A673 (cell line): ENCODE data around the gene CCDC57. TPM values are rescaled to one million over a fixed set of nuclear protein-coding genes. Genes with fewer than 3 reads are reported as not detected.

Experiments
- BruUV-seq: library from RNA; stranded (reverse); fragments of 400-500 nt; replicated peaks from 2 replicates; lab custom pipeline; 2021; lab: Mats Ljungman, UMichigan
- CTCF ChIA-PET: fragments of 300-600 bp; sonication (Branson Sonifier 250); formaldehyde crosslinking; loops from one replicate; lab custom pipeline; 2022; ENCODE audit warnings: antibody characterized with exemption; lab: Charles Lee
- POLR2A ChIA-PET: fragments of 300-600 bp; sonication (Branson Sonifier 250); formaldehyde crosslinking; loops from one replicate; lab custom pipeline; 2022; ENCODE audit warnings: antibody characterized with exemption; ENCODE audit not compliant: low non-redundant PET; lab: Charles Lee
- DNase-seq: peaks from one replicate; pipeline ENCODE4 v3.0.0-alpha.2; 2015; ENCODE audit warnings: low spot score
- H3K27ac ChIP-seq: fragments of 200-600 bp; sonication (generic); 2 replicates; pipeline ENCODE4 v1.5.1; 2016; ENCODE audit warnings: mixed run types, low read depth, mild to moderate bottlenecking, mixed read lengths, antibody characterized with exemption, low read length; ENCODE audit not compliant: poor library complexity, severe bottlenecking
- H3K27me3 ChIP-seq: fragments of 200-600 bp; sonication (generic); replicated peaks from 2 replicates; pipeline ENCODE4 v1.6.1; 2017; ENCODE audit warnings: mixed run types, low read depth, mild to moderate bottlenecking, mixed read lengths, antibody characterized with exemption, low read length; ENCODE audit not compliant: insufficient read depth, poor library complexity
- H3K36me3 ChIP-seq: fragments of 200-600 bp; sonication (generic); 2 replicates; pipeline ENCODE4 v1.6.1; 2016; ENCODE audit warnings: mixed run types, mild to moderate bottlenecking, mixed read lengths, antibody characterized with exemption, low read length; ENCODE audit not compliant: insufficient read depth, poor library complexity, severe bottlenecking
- H3K4me1 ChIP-seq: fragments of 200-600 bp; sonication (generic); 2 replicates; pipeline ENCODE4 v1.6.1; 2017; ENCODE audit warnings: mixed run types, mild to moderate bottlenecking, mixed read lengths, antibody characterized with exemption, low read length; ENCODE audit not compliant: insufficient read depth, poor library complexity, severe bottlenecking
- H3K4me3 ChIP-seq: fragments of 200-600 bp; sonication (generic); 2 replicates; pipeline ENCODE4 v1.5.1; 2016; ENCODE audit warnings: low read depth, mixed run types, mild to moderate bottlenecking, mixed read lengths, low read length; ENCODE audit not compliant: poor library complexity, severe bottlenecking
- H3K9me3 ChIP-seq: fragments of 200-600 bp; sonication (generic); 2 replicates; pipeline ENCODE4 v1.6.1; 2016; ENCODE audit warnings: mixed run types, low read depth, mild to moderate bottlenecking, mixed read lengths, antibody characterized with exemption, low read length; ENCODE audit not compliant: poor library complexity, severe bottlenecking
- CTCF ChIP-seq: fragments of 300-800, 200-600 bp; sonication (generic); conservative IDR thresholded peaks from 2 replicates; pipeline ENCODE4 v1.5.1; 2017; ENCODE audit warnings: low read depth, mild to moderate bottlenecking, antibody characterized with exemption, low read length, moderate library complexity, mixed read lengths
- EZH2 ChIP-seq: fragments of 200-600 bp; sonication (generic); IDR thresholded peaks from 2 replicates; pipeline ENCODE4 v1.6.1; 2017; ENCODE audit warnings: borderline replicate concordance, low read depth, mild to moderate bottlenecking, mixed read lengths, antibody characterized with exemption, low read length; ENCODE audit not compliant: poor library complexity, severe bottlenecking
- intact Hi-C: fragments of 100-400 bp; cut with micrococcal nuclease; formaldehyde crosslinking; loops from one replicate; pipeline ENCODE4 v1.10.0; 2022; ENCODE audit not compliant: unreplicated experiment
- total RNA-seq: library from RNA; stranded (reverse); gene quantifications from 2 replicates; pipeline ENCODE4 v1.2.3, GENCODE V29; 2021

CCDC57 gene
- total RNA-seq, 1 experiment from 2014 or later = 43.6 TPM

DNA sequence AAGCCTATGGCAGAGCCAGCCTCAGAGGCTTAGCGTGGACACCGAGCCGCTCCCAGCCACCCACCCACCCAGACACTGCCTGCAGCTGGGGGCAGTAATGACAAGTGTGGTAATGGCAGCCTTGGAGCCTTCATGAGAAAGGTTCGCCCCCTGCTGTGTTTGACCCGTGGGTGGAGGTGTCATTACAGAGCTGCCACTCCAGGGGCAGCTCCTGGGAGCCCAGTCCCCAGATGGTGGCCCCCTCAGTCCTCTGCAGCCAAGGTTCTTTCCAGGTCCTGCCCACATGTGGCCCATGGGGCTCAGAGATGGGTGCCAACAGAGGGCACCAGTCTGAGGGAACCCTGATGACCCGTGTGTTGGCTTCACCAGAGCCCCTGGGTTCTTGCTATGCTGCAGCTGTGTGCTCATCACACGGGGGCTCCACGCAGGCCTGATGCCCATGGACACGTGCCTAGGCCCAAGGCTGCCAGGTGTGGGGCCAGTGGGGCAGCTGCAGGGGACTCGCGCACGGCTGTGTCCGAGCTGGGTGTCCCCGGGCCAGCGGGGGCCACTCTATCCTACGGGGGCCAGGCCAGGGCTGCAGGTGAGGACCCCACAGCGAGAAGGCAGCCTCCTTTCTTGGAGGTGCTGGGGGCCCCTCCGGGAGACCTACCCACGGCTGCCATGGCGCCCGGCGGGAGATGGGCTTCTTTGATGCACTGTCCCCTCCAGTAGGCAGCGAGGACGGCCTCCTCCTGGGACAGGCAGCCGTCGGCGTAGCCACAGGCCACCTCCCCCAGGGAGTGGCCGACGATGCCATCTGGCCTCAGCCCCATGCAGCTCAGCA is 122.7 kb downstream of the CCDC57 start:
- Histone ChIP-seq H3K9me3 (no peaks in the 10 kb centered on the region), H3K4me1 (no peaks in the 10 kb centered on the region), H3K27me3 (no peaks in the 10 kb centered on the region), H3K4me3 (no peak overlapping the region), H3K36me3 (peaks cover 96% of the 10 kb centered on the region), H3K27ac (no peak overlapping the region)
- TF ChIP-seq CTCF (no peak), EZH2 (no peak)
- intact Hi-C loops = no loop called here
- ChIA-PET CTCF (no interaction called here), POLR2A (no interaction called here)
- DNase-seq = no peak
- no TSS peak for BruUV-seq

DNA sequence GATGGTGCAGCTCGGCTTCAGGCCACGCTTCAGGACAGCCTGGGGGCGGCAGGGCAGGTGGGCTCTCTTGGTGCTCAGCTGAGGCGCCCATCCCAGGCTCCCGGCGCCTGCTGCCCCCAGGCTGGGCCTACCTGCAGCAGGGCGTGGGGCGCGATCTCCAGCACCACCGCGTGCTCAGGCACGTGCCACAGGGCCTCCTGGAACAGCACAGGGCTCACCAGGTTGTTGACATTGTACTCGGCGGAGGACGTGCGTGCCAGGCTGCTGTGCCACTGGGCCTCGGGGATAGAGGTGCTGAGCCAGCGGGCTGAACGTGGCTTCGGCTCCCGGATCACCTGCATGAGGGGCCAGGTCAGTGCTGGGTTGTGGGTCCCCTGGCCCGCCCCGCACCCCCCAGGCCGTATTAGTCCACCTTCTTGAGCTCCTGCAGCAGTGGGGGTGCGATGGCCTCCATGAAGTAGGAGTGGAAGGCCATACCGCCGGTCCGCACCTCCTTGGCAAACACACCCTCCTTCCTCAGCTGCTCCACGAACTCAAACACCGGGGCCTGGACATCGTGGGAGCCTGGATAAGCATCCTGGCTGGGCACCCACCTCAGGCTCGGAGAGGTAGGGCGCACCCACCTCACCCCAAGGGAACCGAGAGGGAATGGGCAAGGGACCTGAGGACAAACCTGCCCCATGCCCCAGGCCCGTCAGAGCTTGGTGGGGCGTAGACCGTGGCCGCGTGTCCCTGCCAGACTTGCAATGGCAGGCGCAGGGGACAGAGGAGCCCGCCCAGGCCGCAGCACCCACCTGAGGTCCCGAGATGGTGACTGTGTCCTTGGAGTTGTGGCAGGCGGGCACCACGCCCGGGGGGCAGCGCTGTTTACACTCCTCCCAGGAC is 123.6 kb downstream of the CCDC57 start:
- TF ChIP-seq CTCF = no peak
- no peak for TF ChIP-seq EZH2
- H3K9me3 ChIP-seq = no peaks in the 10 kb centered on the region
- intact Hi-C loops = no loop called here
- BruUV-seq = no TSS peak
- no peak overlapping the region for H3K27ac ChIP-seq
- no peaks in the 10 kb centered on the region for H3K27me3 ChIP-seq
- CTCF ChIA-PET = no interaction called here
- H3K4me1 ChIP-seq = no peaks in the 10 kb centered on the region
- POLR2A ChIA-PET = no interaction called here
- DNase-seq = no peak
- H3K36me3 ChIP-seq = peaks cover 99% of the 10 kb centered on the region
- no peak overlapping the region for H3K4me3 ChIP-seq

- BruUV-seq = TSS peak; percentile 21
- Histone ChIP-seq H3K27ac (no peak overlapping the region), H3K9me3 (no peaks in the 10 kb centered on the region), H3K36me3 (peaks cover 100% of the 10 kb centered on the region), H3K4me3 (no peak overlapping the region), H3K4me1 (no peaks in the 10 kb centered on the region), H3K27me3 (no peaks in the 10 kb centered on the region)
- ChIA-PET CTCF (no interaction called here), POLR2A (no interaction called here)
- intact Hi-C loops = no loop called here
- DNase-seq = no peak
- TF ChIP-seq EZH2 = no peak
- TF ChIP-seq CTCF = no peak
These were observed 124.4 kb downstream of the CCDC57 start for GRCh38 chr17:82087961-82088837.
